NOMO-1 treated with DMSO at 0.1 percent for 48 hours (cell line): Measurements from ENCODE around the gene CNPY3.
"Not testable (repeated sequence)": the region's sequence is repeated elsewhere in the genome, so short reads cannot be mapped to it uniquely, and the experiment has no call there.

ENCODE experiments used
- DNase-seq: peaks from one replicate; lab custom pipeline; 2025; ENCODE audit not compliant: unreplicated experiment; lab: John Stamatoyannopoulos, UW

Gene CNPY3

DNA sequence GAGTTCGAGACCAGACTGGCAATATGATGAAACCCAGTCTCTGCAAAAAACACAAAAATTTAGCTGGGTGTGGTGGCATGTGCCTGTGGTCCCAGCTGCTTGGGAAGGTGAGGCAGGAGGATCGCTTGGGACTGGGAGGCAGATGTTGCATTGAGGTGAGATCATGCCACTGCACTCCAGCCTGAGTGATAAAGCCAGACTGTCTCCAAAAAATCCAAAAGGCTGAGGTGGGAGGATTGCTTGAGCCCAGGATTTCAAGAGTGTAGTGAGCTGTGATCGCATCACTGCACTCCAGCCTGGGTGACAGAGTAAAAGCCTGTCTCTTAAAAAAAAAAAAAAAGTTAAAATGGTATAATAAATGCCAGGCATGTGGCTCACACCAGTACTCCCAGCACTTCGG, 14.7 kb upstream of the CNPY3 start:
- DNase-seq: no peak

DNA sequence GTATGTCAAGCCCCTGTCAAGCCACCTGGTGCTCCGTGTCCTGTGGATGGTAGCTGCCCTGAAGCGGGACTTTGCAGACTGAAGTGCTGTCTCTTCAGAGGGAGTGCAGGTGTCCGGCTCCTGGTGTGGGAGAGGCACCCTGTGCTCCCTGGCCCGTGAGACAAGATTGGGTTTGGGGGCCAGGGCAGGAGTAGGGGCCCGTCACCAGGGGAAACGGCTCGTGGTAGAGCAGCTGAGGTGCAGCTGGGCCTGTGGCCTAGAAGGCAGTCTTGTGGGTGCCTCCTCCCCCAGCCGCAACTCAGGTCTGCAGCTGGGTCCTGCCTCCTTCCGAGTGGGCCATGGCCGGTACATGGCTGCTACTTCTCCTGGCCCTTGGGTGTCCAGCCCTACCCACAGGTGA, 13.5 kb upstream of the CNPY3 start, which contains the start of gene PTCRA:
Gene PTCRA, plus strand, starts transcription at position 322 of the 400 bp plus-strand sequence. Its CDS starts 17 bp downstream, at position 339.
- no peak for DNase-seq

DNA sequence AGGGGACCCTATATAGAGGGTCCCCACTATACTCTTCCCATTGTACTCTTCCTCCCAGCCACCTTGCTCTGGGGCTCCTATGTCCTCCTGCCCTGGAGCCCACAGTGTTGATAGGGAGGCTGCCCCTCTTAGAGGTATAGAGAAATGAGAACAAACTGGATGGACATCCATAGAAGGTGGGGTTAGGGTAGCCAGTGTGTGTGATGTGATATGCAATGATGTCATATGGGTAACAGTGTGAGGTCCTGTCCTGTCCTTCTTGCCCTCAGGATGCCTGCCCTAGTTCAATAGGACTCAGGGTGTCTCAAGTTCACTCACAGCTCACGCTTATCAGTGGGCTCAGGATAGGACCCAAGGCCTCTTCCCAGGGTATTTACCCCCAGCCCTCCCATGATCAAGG, 13.0 kb upstream of the CNPY3 start:
- no peak for DNase-seq

DNA sequence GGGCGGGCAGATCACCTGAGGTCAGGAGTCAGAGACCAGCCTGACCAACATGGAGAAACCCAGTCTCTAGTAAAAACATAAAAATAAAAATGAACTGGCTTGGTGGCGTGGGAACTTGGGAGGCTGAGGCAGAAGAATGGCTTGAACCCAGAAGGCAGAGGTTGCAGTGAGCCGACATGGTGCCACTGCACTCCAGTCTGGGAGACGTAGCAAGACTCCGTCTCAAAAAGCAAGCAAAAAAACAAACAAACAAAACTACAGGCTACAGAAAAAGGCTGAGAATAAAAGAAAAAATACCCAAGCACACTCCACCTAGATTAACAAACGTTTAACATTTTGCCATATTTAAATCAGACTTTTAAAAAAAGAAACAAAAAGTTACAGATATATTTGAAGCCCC, 7.5 kb upstream of the CNPY3 start:
- DNase-seq: no peak

DNA sequence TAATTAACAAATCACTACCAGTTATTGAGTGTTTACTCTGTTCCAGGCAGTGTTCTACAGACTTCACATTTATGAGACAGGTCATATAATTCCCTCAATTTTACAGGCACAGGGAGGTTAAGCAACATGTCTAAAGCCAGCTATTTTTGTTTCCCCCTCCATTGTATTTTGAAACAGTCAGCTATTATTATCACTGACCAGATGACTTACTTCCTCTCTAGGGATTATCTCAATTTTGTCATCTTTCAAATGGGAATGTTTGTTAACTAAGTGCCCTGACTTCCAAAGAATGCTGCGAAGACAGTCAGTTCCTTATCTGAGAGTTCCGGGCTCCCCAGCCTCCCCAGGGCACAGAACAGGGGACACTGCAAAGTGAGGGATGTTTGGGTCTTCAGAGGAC, 5.6 kb upstream of the CNPY3 start:
- DNase-seq: peak; percentile 88

DNA sequence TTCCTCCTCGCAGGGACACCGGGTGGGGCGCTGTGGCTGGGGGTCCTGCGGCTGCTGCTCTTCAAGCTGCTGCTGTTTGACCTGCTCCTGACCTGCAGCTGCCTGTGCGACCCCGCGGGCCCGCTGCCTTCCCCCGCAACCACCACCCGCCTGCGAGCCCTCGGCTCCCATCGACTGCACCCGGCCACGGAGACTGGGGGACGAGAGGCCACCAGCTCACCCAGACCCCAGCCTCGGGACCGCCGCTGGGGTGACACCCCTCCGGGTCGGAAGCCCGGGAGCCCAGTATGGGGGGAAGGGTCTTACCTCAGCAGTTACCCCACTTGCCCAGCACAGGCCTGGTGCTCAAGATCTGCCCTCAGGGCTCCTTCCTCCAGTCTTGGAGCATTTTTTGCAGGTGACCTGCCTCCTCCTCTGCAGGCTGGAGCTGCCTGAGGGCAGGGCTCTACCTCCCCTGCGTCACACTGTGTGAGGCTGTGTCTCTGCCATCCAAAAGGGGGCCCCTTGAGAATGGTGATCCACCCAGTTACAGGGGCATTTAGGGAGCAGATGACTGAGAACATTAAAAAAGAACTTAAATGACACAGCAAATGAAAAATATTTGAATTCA, 3.9 kb upstream of the CNPY3 start:
- no peak for DNase-seq

DNA sequence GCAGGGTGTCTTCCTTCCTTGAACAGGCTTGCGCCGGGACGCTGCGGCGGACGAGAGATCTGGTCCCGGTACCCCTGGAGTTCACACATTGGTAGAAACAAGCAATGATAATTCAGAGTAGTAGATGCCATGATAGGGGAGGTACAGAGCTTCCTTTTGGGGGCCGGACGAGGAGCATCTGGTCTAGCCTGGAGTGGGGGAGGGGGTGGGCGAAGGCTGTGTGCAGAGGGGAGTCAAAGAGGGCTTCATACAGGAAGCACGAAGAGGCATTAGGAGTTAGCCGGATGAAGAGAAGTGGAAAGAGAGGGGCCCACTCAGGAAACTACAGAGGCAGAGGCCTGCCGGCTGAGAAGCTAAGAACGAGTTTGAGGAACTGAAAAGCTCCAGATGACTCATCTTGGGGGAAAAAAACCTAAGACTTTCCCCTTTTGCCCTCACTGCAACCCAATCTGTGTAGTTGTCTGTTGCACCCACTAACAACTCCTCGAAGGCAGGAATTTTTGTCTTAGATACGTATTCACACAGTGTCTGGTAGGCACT, 611 bp downstream of the CNPY3 start:
- DNase-seq: peak; percentile 96

DNA sequence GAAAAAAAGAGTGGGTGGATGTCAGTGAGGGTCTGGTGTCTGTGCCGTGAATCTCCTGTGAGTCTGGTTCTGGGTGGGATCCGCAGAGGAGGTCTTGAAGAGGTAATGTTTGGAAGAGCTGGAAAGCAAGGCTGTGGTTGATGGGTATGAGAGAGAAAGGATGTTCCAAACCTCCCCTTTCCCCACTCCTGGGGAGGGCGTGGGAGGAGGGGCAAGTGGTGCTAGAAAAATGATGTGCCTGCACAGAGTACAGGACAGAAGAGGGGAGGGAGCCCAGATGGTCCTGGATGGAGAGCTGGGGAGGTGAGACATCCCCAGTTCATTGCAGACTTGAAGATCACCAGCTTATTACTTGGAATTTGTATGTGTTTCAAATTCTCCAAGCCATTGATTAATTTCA, 3.1 kb downstream of the CNPY3 start:
- DNase-seq: no peak

DNA sequence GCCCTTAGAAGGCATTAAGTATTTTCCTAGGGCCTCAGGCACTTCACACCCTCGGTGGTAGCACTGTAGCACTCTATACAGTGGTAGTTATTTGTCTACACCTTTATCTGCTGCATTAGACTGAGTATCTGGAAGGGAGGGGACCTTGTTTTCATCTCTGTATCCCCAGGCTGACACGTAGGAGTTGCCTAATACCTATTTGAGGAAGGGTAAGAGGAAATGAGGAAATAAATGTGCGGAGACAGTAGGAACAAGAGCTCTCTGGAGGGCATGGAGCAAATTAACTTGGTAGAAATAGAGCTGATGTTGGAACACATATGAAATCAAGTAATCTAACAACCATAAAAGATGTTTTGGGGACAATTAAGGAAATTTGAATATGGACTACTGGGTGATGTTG, 3.9 kb downstream of the CNPY3 start:
- DNase-seq: peak; percentile 91

DNA sequence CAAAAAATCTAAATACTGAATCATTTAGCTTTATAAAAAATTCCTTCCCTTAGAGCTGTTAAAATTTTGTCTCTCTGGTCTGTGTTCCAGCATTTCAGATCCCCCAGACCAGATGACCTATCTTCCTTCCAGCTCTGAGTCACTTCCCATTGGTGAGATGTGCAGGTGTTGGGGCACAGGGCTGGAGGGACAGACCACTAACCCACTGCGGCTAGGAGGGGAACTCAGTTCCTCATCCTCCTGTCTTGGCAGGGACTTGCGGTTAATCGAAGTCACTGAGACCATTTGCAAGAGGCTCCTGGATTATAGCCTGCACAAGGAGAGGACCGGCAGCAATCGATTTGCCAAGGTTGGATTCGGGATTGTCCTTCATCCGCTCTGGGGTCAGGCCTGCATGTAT, 6.0 kb downstream of the CNPY3 start:
- peak; percentile 42 for DNase-seq

DNA sequence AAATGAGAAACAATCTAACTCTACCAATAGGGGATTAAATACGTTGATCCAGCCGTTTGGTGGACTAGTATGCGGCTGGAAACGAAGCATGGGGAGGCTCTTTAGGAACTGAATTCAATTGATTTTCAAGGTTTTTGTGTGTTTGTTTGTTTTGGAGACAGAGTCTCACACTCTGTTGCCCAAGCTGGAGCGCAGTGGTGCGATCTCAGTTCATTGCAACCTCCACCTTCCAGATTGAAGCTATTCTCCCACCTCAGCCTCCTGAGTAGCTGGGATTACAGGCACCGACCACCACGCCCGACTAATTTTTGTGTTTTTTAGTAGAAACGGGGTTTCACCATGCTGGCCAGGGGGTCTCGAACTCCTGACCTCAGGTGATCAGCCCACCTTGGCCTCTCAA, 7.1 kb downstream of the CNPY3 start:
- no peak for DNase-seq

DNA sequence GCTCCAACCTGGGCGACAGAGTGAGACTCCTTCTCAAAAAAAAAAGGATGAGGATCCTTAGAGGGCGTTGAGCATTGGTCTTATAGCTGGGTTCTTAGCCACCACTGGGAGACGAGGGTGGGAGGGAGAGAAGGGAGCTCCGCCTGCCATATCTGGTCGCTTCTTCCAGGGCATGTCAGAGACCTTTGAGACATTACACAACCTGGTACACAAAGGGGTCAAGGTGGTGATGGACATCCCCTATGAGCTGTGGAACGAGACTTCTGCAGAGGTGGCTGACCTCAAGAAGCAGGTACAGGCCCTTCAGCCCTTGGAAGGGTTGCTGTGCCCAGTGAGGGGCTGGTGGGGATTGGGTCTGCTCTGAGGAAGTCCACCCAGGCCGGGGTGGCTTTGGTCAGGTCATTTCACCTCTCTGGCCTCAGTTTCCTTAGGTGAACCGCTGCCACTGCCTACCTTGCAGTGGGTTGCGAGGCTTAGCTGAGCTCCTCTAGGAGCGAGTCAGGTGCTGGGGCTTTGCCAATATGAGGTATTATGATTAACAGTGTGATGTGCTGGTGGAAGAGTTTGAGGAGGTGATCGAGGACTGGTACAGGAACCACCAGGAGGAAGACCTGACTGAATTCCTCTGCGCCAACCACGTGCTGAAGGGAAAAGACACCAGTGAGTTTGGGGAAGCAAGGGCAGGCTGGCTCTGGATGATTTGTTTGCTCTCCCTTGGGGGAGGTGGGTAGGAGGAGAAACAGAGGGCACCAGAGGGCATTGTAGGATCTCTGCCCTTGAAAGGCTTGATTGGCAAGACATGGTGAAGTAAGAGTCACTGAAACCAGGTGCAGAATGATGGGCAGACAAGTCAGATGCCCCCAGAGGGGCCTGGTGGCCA, 8.5 kb downstream of the CNPY3 start:
- DNase-seq: no peak

DNA sequence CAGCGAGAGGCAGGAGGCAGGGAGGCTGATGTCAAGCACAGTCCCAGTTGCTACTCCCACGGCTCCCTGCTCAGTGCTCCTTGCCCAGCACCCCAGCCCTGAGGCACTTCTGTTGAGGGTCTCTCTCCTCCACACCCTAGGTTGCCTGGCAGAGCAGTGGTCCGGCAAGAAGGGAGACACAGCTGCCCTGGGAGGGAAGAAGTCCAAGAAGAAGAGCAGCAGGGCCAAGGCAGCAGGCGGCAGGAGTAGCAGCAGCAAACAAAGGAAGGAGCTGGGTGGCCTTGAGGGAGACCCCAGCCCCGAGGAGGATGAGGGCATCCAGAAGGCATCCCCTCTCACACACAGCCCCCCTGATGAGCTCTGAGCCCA, 9.1 kb downstream of the CNPY3 start:
- no peak for DNase-seq

DNA sequence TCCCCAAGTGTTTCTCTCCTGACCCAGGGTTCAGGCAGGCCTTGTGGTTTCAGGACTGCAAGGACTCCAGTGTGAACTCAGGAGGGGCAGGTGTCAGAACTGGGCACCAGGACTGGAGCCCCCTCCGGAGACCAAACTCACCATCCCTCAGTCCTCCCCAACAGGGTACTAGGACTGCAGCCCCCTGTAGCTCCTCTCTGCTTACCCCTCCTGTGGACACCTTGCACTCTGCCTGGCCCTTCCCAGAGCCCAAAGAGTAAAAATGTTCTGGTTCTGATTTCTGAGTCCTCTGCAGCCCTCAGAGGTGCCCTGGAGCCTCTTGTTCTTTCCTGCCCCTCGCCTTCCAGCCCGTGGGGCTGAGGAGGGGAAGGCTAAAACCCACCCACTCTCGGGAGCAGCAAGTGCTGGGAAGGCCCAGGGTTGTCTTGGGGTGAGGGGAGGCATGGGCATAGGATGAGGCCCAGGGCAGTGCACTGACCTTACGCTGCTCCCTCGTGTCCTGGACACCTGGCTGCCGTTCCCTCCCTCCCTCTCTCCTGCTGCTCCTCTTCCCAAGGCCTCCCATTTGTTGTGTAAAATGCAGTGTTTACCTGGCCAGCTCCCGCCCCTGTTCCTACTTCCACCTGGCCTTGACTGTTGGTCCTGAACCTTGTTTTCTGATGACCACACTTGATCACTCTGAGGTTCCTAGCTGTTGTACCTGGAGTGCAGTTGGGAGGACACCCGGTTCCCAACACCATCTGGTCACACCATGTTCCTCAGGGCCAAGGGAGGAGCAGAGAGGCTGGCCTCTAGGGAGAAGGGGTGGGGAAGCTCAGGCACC, 9.9 kb downstream of the CNPY3 start:
- no peak for DNase-seq

DNA sequence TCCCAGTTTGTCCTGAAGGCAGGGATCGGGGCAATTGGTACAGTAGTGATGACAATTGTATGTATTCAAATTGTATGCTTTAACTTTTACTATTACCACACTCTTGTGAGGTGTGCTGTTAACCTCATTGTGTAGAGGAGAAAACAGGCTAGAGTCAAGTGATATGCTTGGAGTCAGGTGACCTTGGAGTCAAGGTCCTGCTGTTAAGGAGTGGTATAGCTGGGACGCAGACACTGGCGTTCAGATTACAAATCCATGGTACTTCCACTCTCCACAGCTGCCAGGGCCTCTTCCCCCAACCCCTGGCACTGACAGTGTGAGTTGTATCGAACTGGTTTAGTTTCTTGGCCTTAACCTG, 10.5 kb downstream of the CNPY3 start:
- DNase-seq: no peak

DNA sequence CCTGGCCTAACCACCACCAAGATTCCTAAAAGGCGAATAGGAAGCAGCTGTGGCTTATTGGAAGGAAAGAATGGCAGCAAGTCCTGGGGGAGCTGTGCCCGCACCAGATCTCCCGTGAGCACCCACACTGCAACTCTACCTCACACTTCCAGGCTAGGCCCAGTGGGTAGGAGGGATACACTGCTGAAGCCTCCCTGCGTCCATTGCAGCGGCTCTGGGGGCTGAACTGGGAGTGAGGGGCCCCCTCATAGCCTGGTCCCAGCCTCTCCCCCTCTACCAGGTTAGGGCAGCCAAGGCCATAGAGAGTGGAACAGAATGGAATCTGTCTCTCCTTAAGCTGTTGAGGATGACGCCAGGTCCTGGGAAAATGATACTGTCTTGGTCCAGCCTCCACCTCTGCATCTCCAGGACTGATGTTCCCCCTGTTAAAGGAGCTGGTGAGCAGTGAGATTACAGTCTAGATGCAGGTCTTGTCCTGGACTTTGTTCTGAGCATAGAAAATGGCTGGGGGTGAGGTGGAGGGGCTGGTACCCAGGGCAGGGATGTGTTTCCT, 11.3 kb downstream of the CNPY3 start:
- no peak for DNase-seq

DNA sequence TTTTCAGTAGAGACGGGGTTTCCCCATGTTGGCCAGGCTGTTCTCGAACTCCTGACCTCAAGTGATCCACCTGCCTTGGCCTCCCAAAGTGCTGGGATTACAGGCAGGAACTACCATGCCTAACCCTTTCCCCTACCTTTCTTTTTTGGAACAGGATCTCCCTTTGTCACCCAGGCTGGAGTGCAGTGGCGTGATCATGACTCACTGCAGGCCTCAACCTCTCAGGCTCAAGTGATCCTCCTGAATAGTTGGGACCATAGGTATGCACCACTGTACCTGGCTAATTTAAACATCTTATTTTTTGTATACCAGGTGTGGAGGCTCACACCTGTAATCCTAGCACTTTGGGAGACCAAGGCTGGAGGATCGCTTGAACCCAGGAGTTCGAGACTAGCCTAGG, 12.1 kb downstream of the CNPY3 start:
- not testable (repeated sequence) for DNase-seq

DNA sequence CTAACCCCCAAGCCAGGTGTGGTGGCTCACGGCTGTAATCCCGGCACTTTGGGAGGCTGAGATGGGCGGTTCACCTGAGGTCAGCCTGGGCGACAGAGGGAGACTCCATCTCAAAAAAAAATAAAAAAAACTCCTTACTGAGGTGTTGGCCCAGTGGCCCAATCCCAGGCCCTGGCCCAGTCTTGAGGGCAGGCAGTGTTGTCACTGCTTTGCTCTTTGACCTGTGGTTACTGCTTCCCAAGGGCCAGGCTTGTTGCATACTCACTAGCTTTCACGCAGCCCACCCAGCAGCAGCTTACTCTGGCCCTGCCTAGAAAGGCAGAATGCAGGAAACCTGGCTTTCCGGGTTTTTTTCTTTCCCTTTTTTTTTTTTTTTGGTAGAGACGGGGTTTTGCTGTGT, 13.2 kb downstream of the CNPY3 start:
- no peak for DNase-seq

DNA sequence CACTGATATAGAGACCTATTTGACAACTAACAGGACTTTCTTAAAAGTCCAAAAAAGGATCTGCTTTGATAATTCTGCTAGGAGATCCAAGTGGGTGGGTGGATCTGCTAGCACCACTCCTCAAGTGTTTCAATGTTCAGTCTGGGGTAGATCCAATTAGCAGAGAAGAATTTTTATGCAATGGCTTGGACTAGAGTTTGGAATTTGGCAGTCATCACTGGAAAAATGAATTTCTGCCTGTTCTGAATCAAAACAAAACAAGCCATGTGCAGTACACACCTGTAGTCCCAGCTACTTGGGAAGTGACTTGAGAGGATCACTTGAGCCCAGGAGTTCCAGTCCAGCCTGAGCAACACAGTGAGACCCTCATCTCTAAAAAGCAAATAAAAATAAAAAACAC, 18.7 kb downstream of the CNPY3 start:
- no peak for DNase-seq

DNA sequence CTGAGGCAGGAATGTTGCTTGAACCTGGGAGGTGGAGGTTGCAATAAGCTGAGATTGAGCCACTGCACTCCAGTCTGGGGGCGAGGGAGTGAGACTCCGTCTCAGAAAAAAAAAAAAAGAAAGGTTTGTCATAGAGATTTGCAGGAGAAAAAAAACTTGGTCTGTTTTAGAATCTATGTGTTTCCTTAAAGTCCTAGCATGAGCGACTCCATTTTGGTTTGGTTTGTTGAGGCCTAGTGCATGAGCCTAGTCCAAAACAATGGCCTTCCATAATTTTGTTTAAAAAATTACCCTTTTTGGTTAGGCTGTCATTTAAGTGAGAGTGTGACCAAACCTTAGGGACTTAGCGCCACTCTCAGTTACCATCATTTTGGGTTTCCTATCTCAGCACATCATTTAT, 23.1 kb downstream of the CNPY3 start:
- no peak for DNase-seq

DNA sequence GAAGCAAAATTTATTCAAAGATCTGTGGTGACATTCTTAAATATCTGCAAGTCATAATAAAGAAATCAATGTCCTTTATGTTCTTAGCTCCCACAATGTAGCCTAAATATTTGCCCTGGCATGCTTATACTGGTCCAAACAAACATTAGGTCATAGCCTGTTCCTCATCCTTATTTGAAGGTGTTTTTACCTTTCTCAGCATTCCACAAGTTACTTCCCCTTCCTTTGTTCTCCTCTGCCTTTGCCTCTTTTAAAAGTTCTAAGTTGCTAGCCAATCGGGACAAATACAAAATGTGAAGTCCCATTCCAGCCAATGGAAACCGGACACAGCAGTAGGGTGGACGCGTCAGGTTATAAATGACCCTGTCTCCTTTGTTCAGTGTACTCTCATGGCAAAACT, 25.1 kb downstream of the CNPY3 start:
- DNase-seq: not testable (repeated sequence)
